Suprapubic skin (tissue), 4 donors: Measurements from ENCODE around the gene RHBDL3. TPM values are rescaled to one million over a fixed set of nuclear protein-coding genes. Genes with fewer than 3 reads are reported as not detected.
"Not testable (repeated sequence)": the region's sequence is repeated elsewhere in the genome, so short reads cannot be mapped to it uniquely, and the experiment has no call there.

ENCODE experiments used
- DNase-seq, 2 donors: peaks; one replicate each; pipeline ENCODE4 v3.0.0-alpha.2; 2019; ENCODE audit warnings: low spot score in 2 of 2
- H3K27ac ChIP-seq: fragments of 200-600 bp; sonication (generic); one replicate; pipeline ENCODE4 v1.5.1; 2019
- H3K27me3 ChIP-seq: fragments of 200-600 bp; sonication (generic); one replicate; pipeline ENCODE4 v1.5.1; 2019
- H3K36me3 ChIP-seq: fragments of 200-600 bp; sonication (generic); one replicate; pipeline ENCODE4 v1.5.1; 2019
- H3K4me1 ChIP-seq: fragments of 200-600 bp; sonication (generic); one replicate; pipeline ENCODE4 v1.5.1; 2019
- H3K4me3 ChIP-seq: fragments of 200-600 bp; sonication (generic); one replicate; pipeline ENCODE4 v1.5.1; 2019; ENCODE audit warnings: mild to moderate bottlenecking
- H3K9me3 ChIP-seq: fragments of 200-600 bp; sonication (generic); one replicate; pipeline ENCODE4 v1.5.1; 2019
- EP300 ChIP-seq: sonication (generic); formaldehyde crosslinking; IDR thresholded peaks from one replicate; pipeline ENCODE4 v1.6.1; 2017; ENCODE audit warnings: antibody characterized with exemption
- POLR2A ChIP-seq, 2 donors: fragments of 450-650 bp; IDR thresholded peaks; one replicate each; pipeline ENCODE4 v1.6.1; 2017; ENCODE audit warnings: antibody characterized with exemption in 2 of 2, mild to moderate bottlenecking in 2 of 2, moderate library complexity in 2 of 2
- POLR2AphosphoS5 ChIP-seq, 3 donors: sonication (generic); formaldehyde crosslinking; IDR thresholded peaks; one replicate each; pipeline ENCODE4 v1.6.1; 2017; ENCODE audit warnings: antibody characterized with exemption in 3 of 3
- WGBS: methylation state at CpG from one replicate; pipeline ENCODE4 v1.1.5; 2018; 5-methylcytosine and 5-hydroxymethylcytosine counted together
- total RNA-seq, 4 donors: library from RNA; depleted of rRNA; stranded (reverse); fragments of >200 nt; gene quantifications; one replicate each; pipeline ENCODE4 v1.1.0, GENCODE V29; 2016
- TF ChIP-seq, protein P1 (sequence below), 2 donors: fragments of 200-600 bp in 1 of 2; fragments of 450-650 bp in 1 of 2; sonication (generic) in 1 of 2; IDR thresholded peaks; one replicate each; pipeline ENCODE4 v1.5.1; 2016 to 2019; ENCODE audit warnings: antibody characterized with exemption in 2 of 2, mild to moderate bottlenecking in 1 of 2, moderate library complexity in 1 of 2

The RHBDL3 gene
- total RNA-seq, 4 donors from 2014 or later: 0.31 to 1.7 (median 0.34) TPM; not detected in 1

DNA sequence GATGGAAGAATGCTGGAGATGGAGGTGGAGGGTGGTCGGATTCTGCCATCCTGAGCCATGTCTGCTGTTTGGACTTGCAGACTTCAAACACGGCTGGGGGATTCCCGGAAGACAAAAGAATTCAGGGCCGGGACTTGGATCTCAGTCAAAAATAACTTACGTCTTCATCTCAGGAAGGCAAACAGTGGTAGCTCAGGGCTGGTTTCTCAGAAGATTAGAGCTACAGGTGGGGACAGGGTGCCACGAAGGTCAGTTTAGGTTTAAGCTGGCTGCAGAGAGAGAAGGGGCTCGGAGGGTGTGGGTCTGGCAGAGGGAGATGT, 4.3 kb upstream of the RHBDL3 start:
- Histone ChIP-seq H3K27ac (no peak overlapping the region), H3K9me3 (no peaks in the 10 kb centered on the region), H3K4me3 (no peak overlapping the region), H3K27me3 (peaks cover 17% of the 10 kb centered on the region), H3K36me3 (no peaks in the 10 kb centered on the region), H3K4me1 (peaks cover 13% of the 10 kb centered on the region)
- no peak for DNase-seq
- 23% methylated on average over 7 of the region's 7 CpGs for WGBS
- TF ChIP-seq EP300 (no peak), POLR2AphosphoS5 (IDR thresholded peaks at IDR 0.05) (no peak), POLR2A (IDR thresholded peaks at IDR 0.05) (no peak)
- TF ChIP-seq, protein P1, sequence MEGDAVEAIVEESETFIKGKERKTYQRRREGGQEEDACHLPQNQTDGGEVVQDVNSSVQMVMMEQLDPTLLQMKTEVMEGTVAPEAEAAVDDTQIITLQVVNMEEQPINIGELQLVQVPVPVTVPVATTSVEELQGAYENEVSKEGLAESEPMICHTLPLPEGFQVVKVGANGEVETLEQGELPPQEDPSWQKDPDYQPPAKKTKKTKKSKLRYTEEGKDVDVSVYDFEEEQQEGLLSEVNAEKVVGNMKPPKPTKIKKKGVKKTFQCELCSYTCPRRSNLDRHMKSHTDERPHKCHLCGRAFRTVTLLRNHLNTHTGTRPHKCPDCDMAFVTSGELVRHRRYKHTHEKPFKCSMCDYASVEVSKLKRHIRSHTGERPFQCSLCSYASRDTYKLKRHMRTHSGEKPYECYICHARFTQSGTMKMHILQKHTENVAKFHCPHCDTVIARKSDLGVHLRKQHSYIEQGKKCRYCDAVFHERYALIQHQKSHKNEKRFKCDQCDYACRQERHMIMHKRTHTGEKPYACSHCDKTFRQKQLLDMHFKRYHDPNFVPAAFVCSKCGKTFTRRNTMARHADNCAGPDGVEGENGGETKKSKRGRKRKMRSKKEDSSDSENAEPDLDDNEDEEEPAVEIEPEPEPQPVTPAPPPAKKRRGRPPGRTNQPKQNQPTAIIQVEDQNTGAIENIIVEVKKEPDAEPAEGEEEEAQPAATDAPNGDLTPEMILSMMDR (IDR thresholded peaks at IDR 0.05): no peak

DNA sequence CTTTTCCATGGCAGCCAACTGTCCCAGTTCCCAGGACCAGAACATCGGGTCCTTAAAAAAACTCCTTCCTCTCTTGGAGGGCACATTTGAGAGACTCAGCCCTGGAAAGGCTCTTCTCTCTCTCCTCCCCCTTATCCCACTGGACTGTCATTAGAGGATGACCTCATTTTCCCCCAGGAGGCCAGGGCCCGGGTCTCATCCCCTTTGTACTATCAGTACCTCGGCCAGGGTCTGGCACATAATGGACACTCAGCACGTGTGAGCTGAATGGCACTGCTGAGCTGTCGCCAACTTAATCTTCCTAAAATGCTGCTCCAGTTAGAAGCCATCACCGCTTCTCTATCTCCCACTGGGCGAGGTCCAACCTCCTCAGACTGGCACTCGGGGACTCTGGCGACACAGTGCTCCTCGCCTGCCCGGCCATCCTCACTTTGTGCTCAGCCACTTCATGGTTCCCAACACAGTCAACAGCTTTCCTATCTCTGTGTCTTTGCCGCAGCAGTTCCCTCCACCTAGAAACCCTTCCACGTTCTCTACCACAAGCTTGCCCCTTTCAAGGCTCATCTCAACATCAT, 3.6 kb upstream of the RHBDL3 start:
- Histone ChIP-seq H3K4me1 (peaks cover 20% of the 10 kb centered on the region), H3K36me3 (no peaks in the 10 kb centered on the region), H3K9me3 (no peaks in the 10 kb centered on the region), H3K27ac (no peak overlapping the region), H3K4me3 (no peak overlapping the region), H3K27me3 (peaks cover 23% of the 10 kb centered on the region)
- DNase-seq: no peak
- WGBS: 80% methylated on average over 13 of the region's 13 CpGs
- no peak for TF ChIP-seq POLR2AphosphoS5 (IDR thresholded peaks at IDR 0.05)
- TF ChIP-seq, protein P1 (IDR thresholded peaks at IDR 0.05): no peak
- no peak for TF ChIP-seq EP300
- no peak for TF ChIP-seq POLR2A (IDR thresholded peaks at IDR 0.05)

DNA sequence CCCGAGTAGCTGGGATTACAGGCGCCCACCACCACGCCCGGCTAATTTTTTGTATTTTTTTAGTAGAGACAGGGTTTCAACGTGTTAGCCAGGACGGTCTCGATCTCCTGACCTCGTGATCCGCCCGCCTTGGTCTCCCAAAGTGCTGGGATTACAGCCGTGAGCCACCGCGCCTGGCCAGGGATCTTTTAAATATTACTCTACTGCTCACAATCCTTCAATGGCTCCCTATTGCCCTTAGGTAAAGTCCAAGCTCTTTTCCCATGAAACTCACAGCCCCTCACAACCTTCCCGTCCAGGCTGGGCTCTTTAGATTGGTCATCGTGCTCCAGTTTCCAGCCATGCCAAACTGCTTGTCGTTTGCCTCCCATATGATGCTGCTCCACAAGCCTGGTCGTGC, 2.1 kb upstream of the RHBDL3 start:
- not testable (repeated sequence) for H3K36me3 ChIP-seq, DNase-seq, H3K27ac ChIP-seq, H3K9me3 ChIP-seq, H3K4me3 ChIP-seq
- peaks cover 29% of the 10 kb centered on the region for H3K4me1 ChIP-seq
- peaks cover 37% of the 10 kb centered on the region for H3K27me3 ChIP-seq
- WGBS: 94% methylated on average over 17 of the region's 17 CpGs

DNA sequence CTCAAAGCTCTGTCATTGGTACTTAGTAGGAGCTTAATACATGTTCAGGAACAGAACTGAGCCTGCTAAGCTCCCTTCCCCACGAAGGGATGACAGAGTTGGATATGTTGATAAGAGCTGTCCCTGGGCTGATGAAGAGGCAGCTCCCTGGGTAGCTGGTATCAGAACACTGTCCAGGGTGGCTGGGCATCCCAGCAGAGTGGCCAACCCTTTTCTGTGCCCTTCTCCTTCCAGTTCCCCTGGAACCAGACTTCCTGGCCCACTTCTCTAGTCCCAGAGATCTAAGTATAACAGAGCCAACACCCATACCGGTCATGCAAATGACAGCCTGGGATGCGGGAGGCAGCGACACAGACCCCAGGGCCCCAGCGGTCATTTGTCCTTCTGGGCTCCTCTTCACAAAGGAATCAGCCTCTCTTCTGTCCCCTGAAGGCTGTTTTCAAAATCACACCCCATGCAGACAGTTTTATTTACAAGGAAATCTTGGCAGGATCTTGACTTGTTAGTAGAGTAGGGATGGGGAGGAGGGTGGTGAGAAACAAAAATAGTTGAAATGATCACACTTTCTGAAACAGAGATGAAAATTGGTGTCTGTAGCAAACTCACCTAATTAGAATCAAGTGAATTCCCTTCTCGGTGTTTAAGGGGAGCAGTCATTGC, 1.4 kb upstream of the RHBDL3 start:
- Histone ChIP-seq H3K27ac (no peak overlapping the region), H3K9me3 (no peaks in the 10 kb centered on the region), H3K4me1 (peaks cover 29% of the 10 kb centered on the region), H3K36me3 (no peaks in the 10 kb centered on the region), H3K4me3 (no peak overlapping the region), H3K27me3 (peaks cover 41% of the 10 kb centered on the region)
- WGBS: 48% methylated on average over 5 of the region's 6 CpGs
- no peak for DNase-seq
- TF ChIP-seq, protein P1 (IDR thresholded peaks at IDR 0.05): peak in 1 of 2 donors; percentile 14
- no peak for TF ChIP-seq POLR2A (IDR thresholded peaks at IDR 0.05)

DNA sequence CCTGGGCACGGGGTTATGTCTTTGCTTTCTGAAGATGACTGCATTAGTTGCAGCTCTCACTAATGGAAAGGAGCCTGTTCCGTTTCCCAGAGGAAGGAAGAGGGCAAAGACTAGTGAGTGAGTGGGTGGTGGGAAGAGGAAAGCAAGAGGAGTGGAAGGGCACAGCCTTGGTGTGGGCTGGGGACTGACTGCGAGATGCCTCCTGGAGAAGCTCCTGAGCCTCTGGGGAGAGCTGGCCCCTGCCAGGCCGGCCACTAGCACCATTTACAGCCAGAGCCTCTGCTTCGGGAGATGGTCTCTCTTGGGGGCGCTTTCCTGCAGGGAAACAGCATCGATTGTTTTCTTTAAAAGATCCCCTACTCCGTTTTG, 825 bp upstream of the RHBDL3 start:
- Histone ChIP-seq H3K27ac (no peak overlapping the region), H3K27me3 (peaks cover 45% of the 10 kb centered on the region), H3K4me3 (peak overlapping the region; percentile 81), H3K36me3 (no peaks in the 10 kb centered on the region), H3K4me1 (peaks cover 29% of the 10 kb centered on the region), H3K9me3 (no peaks in the 10 kb centered on the region)
- no peak for DNase-seq
- TF ChIP-seq POLR2AphosphoS5 (IDR thresholded peaks at IDR 0.05): no peak
- TF ChIP-seq, protein P1 (IDR thresholded peaks at IDR 0.05): no peak
- TF ChIP-seq POLR2A (IDR thresholded peaks at IDR 0.05): no peak
- TF ChIP-seq EP300: no peak
- WGBS: 23% methylated on average over 8 of the region's 8 CpGs

DNA sequence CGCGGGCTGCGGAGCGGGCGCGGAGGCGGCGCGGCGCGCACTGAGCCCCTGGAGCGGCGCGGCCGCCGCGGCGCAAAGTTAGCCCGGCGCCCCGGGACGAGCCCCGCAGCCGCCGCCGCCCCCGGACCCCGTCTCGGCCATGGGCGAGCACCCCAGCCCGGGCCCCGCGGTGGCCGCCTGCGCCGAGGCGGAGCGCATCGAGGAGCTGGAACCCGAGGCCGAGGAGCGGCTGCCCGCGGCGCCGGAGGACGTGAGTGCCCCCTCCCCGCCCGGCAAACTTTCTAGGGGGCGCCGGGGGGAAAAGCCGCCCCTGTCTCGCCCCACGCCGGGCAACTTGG, 388 bp downstream of the RHBDL3 start:
- Histone ChIP-seq H3K4me3 (peak overlapping the region; percentile 81), H3K4me1 (peaks cover 29% of the 10 kb centered on the region), H3K36me3 (no peaks in the 10 kb centered on the region), H3K27ac (no peak overlapping the region), H3K27me3 (peaks cover 46% of the 10 kb centered on the region), H3K9me3 (no peaks in the 10 kb centered on the region)
- no CpG with 5 or more reads among the region's 55 CpGs for WGBS
- no peak for TF ChIP-seq POLR2AphosphoS5 (IDR thresholded peaks at IDR 0.05)
- TF ChIP-seq, protein P1 (IDR thresholded peaks at IDR 0.05): no peak
- TF ChIP-seq EP300: no peak
- no peak for TF ChIP-seq POLR2A (IDR thresholded peaks at IDR 0.05)
- no peak for DNase-seq
